Endometrium (tissue), 2 donors: Measurements from ENCODE around the gene MRPL14.

ENCODE experiments used
- FAIRE-seq: peaks from 2 replicates; lab custom pipeline; 2012; peaks lifted over from hg19 to GRCh38; lab: Jason Lieb, UNC
- donor health status: control.
- donor health status: control.

MRPL14 gene

DNA sequence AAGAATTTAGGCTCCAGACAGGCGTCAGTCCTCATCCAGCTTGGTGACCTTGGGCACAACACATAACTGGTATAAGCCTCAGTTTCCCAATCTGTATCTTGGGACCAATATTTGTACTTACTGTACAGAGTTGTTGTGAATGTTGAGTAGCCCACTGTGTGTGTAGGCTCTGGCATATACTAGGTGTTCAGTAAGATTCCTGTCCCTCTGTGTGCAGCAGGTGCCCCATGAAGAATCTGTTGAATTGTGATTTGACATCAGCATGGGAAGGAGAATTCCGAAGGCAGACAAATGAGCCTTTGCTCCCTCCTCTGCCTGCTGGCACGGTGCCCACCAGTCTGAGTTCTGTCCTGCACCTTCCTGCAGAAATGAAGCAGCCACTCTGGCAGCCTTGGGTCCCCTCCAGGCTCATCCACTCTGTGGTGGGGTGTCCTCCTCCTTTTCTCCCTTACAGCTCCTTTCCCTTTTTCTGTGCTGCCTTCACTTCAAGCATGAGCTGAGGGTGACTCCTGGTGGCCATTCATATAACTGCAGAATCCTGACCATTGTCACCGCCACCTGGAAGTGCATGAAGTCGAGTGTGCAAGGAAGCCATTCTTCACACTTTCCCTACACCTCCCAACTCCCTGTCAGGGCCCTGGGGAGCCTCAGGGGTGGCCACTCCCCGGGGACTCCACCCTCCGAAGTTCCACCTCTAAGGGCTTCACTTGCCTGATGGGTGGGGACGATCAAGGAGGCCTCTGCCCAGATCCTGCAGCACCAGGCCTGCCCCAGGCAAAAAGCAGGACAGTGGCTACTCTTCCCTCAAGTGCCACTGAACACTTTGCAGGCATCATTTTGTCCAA, 48.2 kb downstream of the MRPL14 start:
- no peak for FAIRE-seq

DNA sequence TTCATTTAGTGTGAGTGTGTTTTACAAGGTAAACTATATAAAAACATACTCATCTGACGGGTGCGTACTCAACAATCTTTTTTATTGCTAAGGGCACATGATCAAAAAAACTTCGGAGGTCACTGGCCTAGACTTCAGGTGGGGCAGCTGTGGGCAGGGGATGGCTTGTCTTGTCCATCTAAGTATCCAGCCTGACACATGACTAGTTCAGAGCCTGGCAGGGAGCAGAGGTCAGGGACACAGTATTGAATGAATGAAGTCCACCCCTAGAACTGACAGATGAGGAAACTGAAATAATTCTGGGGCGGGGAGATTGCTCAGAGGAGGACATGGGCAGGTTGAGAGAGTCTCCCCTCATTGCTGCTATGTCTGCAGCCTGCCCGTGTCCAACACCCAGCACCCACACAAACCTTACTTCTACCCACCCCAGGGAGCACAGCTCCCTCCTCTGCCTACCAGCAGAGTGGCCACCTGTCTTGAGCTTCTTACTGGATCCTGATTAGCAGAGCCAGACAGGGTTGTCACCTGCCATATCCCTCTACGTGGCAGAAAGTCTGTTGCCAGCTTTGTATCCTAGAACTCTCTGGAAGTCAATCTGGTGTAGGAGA, 48.9 kb downstream of the MRPL14 start:
- no peak for FAIRE-seq

DNA sequence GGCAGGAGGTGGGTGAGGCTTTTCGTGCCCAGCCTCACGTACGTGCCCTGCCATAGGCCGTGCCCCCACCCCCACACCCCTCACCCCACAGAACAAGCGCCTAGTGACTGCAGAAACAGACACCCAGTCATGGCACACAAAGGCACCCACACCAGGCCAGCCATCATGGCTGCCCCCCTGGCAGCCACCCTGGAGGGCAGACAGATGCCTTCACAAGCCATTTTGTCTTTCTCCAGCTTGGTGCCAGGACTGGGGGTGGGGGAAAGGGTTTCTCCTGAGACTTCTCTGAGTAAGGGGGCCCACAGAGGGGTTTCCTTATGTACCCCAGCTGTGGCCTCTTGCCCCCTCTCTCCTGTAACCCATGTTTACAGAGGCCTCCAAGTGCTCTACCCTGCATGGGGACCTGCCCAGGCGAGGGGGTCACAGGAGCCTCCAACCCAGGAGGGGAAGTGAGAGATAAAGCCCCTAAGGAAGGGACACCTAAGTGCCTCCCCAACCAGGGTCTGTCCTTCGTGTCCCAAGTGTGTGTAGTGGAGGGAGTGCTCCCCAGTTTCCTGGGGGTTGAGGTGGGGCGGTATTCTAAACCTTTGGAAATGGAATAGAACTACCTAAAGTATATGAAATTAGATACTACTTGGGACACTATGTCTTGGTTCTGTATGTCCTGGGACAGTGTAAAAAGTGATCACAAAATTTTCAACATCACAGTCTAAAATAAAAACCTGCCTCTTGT, 49.9 kb downstream of the MRPL14 start:
- no peak for FAIRE-seq

DNA sequence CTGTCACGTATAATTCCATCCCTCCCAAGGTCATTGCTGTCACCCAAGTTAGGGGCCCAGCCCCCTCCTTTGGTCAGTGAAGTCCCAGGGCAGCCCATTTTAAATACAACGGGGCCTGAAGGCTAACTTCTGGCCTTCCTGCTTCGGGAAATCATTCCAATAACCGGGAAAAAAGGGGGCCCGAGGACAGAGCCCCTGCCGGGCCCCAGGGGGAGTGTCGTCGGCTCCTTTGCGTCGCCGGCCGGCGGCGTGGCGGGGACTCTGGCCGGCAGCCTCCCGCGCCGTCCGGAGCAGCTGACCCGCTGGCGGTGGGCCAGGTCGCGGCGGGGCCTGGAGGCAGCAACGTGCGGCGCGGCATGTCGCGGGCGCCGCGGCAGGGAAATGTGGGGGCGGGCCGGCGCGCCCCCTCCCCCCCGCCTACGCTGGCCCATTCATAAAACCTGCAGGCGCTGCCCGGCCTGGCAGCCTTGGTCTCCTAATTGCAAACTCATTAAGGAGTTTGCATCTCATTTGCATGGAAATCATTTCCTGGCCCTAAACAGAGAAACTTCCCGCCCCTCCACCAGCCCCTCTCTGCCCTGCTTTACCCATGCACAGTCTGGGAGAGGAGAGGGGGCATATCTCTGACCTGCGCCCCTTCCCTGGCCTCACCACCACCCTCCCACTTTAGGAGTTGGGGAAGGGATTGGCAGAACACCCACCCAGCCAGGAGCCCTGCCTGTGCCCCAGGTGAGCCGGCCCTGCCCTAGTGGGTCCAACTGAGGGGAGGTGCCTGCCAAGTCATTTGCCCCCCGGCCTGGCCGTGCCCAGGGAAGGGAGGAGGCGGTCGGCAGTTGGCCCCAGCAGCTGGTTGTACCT, 50.7 kb downstream of the MRPL14 start:
- no peak for FAIRE-seq

DNA sequence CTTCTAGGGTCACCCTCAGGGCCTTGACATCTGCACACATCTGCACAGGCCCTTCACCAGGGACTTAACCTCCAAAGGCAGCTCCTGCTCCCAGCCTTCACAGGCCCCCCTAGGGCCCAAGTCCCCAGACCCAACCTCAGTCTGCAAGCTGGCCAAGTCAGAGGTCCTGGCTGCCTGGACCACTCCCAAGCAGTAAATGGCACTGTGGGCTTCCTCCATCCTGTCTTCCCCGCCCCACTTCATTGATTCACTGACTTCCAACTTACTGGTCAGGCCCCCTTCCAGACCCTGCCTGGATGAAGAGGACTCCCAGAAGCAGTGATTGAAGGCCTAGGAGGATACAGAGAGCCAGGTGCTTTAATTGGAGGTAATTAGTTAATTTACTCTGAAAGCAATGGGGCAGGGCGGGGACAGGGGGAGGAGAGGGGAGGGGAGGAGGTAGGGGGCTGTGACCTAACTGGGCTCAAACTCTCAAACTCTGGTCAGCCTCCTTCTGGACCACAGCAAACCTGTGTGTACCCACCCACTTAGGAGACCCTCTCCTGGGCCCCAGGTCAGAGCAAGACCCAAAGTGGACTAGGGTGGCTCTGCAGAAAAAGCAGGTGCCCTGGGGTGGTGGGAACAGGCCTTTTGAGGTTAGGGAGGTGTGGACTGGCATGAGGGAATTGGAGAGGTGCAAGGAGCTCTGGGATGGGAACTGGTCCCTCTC, 51.5 kb downstream of the MRPL14 start:
- FAIRE-seq, result no peak

DNA sequence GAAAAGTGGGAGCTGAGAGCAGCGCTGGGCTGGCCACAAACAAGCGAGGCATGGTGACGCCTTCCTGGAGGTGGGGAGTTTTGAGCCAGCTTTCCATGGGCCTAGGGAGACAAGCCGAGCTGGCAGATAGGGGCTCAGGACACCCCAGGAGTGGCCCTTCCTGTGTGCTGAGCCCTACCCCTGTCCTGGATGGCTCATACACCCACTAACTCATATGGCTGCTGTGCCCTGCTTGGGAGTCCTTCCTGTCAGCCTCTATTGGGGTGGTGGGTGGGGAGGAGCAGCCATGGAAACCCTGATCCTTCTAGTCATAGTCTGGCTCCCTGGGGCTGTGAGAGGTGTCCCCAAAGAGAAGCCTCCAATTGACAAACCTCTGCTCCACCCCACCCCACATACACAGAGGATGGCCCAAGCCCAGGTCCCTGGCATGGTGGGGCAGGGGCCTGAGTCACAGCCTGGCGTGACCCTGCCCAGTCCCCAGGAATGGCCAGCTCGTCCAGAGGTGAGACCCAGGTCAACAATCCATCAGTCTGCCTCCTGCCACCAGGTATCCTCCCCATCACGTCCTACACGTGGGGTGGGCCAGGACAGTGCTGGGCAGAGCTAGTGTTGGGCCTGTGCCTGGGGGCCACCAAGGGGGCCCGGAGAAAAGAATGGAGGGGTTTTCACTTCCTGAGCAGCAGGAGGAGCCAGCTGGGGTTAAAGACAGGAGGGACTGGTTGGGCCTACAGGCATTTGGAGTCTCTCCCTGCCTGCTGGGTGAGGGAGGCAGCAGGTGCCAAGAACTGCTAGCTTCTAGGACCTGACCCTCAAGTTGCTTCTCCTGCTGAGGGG, 52.2 kb downstream of the MRPL14 start:
- FAIRE-seq, result no peak

DNA sequence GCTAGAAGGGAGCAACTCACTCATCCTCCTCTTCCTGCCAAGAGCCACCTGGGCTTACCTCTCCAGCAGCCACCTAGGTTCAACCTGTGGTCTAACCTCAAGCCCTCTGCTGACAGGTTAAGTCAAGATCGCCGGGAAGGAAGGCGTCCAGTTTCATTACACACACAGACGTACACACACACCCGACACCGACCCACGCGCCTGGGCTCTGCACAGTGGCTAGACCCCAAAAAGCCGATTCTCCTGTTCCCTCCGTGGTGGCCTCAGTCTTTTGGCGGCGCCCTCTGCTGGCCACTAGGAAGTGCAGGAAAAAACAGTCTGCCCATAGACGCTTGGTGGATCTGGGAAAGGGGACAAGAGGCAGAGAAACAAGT, 52.8 kb downstream of the MRPL14 start:
- FAIRE-seq, result no peak

DNA sequence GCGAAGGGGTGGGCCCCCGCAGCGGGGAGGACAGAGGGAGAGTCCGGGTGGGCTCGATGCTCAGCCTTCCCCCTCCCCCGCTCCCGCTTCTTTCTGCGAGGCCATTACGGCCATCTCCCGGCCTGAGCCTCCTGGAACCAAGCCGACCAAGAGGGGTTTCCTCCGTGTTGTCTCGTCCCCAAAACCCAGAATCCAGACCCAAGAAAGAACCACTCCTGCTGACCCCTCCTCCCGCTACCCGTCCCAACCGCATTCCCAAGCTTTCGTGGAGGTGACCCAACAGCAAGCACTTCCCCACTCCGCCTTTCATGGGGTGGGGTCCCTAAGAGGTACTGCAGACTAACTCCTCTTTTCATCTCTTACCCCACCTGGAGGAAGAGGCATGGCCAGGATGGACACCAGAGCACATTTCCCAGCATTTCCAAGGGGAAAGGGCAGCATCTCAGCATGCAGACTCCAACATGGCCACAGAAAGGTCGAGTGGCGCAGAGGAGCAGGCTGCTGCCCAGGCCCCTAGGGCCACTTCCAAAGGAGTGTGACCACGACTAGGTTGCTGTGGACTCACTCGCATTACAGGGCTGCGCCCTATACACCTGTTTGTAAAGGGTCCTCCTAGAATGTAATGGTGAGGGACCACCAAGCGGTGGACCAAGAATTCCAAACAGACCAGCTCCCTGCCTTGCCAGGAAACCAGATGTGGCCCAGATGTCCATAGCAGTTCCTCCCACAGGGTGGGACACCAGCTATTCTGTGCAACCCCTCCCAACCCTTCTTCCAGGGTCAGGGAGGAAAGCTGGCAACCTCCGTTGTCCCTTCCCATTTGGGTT, 53.4 kb downstream of the MRPL14 start:
- no peak for FAIRE-seq

DNA sequence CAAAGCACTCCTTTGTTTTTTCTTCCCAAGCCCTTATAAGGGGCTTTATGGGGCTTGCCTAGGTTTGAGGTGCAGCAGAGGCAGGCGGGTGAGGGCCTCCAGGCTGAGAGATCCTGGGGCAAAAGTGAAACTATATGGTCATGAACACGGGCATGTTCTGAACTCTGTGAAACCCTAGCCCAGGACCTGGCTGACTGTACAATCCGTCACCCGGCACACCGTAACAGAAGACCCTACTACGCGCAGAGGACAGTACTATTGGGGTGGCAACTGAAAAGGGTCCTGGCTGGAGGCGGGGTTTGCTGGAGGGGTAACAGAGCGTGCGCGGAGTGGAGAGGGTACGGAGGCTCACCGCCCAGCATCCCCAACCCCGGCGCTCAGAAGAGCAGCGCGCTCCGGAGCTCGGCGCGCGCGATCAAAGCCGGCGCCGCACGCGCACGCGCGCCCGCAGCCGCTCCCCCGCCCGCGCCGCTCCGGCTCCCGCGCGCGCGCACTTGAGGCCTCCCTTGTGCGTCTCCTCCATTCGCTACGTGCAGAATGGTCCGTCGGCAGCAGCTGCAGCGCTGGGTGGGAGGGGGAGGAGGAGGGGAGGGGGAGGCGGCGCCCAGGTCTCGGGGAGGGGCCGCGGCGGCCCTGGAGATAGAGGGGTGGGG, 54.2 kb downstream of the MRPL14 start:
- FAIRE-seq, result no peak

DNA sequence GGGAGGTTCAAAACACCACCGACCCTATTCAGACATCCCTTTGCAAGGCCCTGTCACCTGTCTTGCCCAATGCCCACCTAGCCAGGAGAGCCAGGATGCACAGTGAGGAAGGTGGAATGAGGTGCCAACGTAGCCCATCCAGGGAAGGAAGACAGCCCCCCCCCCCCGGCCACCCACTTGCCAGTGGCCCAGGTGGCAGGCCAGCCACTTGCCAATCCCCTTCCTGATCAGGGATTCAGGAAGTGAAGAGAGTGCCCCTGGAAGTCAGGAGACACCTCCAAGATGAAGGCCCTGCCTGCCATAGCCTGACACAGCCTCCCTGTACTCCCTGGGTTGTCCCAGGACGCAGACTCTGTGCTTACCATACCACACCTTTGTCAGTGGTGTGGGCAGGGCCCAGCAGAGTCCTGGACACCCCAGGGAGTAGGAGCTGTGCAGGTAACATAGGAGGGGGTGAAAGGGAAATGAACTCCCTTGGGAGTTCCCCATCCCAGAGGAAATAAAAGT, 54.7 kb downstream of the MRPL14 start:
- no peak for FAIRE-seq

DNA sequence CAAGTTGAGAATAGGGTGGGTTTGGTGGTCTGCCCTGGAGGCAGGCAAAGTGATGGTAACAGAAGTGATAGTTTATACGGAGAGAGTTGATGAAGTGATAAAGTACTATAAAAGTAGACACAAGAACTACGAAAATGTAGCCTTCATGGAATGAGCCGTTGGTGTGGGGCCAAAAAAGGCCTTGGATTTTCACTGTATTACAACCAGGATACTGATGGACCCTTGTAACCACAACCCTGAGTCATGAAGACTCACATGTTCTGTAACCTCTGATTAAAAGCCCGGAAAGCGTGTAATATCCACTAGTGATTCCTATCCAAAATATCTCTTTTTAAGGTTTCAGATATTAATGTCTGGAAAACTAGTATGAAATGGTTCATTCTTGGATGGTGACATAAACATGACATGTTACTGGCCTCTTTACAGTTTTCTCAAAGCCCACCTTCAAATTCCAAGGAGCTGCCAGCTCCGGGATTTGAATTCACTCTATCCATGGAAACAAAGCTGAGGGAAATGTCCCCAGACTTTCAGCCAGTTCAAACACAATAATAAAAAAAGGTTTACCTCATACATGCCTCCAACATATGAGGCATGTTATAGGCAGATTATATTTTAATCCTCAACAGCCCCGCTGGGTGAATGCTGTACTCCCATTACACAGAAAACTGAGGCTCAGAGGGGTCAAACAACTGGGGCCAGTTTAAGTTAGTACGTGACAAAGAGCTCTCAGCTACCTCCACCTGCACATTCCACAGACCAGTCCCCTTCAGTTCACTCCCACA, 55.4 kb downstream of the MRPL14 start:
- FAIRE-seq, result no peak

DNA sequence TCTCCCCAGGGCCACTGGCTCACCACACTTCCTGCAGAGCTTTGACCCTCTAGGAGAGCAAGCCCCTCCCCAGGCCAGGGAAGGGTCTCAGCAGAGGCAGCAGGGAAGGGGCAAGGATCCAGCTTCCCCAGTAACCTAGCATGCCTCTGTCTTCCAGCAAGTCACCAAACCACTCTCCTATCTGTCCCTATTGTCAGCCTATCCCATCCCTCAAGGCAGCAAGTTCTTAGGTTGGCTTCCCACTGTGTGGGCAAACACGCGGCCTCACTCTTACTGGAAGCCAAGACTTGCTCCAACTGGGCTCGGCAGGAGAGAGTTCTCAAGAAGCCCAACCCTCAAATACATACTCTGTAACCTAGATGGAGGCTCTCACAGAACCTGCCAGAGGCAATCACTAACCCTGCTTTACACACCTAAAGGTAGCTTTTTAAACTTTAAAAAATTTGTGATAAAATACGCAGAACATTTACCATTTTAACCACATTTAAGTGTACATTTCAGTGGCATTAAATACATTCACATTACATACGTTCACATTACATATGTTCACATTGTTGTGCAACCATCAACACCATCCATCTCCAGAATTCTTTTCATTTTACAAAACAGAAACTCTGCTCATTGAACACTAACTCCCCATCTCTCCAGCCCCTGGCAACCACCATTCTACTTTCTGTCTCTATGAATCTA, 58.5 kb downstream of the MRPL14 start:
- no peak for FAIRE-seq

DNA sequence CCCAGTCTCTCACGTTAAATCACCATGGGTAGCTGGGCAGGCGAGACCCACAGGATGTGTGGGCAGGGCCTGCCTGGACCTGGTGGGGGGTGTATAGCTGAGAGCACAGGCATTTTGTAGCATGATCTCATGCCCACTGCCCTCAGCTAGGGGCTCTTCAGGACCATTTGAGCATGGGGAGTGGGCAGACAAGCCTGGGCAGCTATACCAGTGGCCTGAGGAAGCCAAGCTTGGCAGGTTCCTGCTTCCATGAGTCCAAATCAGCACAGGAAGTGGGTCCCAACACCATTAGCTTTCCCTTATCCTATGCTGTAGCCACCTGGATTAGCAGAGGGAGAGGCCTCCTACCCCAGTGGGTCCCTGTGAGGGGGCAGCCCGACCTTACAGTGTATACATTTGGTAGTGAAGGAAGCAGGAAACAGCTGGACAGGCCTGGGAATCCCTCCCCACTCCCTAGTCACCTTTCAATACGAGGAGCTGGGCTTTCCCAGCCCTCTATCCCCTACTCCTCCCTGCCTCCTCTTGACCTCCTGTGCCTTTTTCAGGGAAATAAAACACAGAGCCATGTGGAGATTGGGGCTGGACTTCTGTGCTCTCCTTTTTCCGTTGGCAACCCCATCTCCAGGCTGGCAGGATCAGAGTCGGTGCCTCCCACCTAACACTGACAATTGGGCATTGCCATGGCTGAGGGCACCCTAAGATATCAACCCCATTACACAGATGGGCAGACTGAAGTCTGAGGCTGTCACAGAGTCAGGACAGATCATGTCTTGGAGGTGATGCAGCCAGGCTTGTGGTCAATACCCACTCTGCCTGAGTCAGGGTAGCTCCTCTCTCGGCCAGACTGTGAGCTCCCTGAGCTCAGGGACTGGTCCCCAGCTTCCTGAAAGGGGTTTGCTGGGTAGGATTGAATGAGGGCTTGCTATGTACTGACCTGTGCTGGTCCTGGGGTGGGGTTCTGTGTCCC, 59.8 kb downstream of the MRPL14 start:
- no peak for FAIRE-seq

DNA sequence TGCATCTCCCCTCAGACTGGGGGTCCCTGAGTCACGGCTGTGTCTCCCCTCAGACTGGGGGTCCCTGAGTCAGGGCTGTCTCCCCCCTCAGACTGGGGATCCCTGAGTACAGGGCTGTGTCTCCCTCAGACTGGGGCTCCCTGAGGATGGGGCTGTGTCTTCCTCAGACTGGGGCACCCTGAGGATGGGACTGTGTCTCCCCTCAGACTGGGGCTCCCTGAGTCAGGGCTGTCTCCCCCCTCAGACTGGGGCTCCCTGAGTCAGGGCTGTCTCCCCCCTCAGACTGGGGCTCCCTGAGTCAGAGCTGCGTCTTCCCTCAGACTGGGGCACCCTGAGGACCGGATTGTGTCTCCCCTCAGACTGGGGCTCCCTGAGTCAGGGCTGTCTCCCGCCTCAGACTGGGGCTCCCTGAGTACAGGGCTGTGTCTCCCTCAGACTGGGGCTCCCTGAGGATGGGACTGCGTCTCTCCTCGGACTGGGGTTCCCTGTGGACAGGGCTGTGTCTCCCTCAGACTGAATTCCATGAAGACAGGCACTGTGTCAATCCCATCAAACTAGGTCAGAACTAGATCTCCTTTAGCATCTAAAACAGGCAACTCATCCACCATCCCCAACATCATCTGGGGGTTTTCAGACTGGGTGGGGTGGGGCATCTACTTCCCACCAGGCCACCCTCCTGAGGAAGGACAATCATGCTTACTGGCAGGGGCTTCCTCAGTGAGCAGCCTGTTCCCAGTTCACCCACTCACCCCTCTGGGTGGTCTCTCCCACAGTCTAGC, 60.7 kb downstream of the MRPL14 start:
- FAIRE-seq, result no peak

DNA sequence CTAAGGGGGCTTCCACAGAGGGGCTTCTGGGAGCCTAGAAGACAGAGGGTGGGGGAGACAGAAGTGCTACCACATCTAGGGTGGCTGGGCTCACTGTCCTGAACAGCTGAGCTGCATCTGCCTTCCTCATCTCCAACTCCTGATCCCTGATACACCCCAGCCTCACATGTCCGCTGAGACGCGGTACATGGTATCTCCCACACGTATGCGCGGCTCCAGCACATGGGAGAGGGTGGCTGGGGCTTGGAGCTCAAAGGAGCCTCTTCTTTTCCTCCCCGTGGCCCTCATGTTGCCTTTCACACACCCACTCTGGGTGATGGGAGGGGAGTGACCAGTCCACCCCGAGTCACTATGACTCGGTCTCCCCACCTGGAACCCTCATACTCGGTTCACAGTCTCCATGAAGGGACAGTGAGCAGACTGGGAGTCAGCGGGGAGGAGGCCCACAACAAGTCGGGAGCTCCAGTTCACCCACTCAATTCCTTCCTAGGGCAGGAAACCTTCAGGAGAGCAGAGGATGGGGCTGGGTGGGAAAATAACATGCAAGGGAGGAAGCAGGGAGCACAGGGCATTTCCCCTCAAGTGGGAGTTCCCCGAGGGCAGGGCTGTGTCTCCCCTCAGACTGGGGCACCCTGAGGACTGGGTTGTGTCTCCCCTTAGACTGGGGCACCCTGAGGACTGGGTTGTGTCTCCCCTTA, 61.7 kb downstream of the MRPL14 start:
- no peak for FAIRE-seq
